ENCODE measurements around the gene NXNL1. TPM values are rescaled to one million over a fixed set of nuclear protein-coding genes. Genes with fewer than 3 reads are reported as not detected.

NXNL1 gene
- total RNA-seq, 3 donors from 2014 or later, result not detected

Other genes starting within 250 kb of the NXNL1 start
- 10 to 100 TPM; 35.9 to 47.3 (median 46.6) TPM for gene USE1, start 245.6 kb downstream of the NXNL1 start, total RNA-seq
- 1 to 10 TPM; 5.0 to 8.0 (median 5.4) TPM for gene OCEL1, start 234.7 kb downstream of the NXNL1 start, total RNA-seq
- 10 to 100 TPM; 10.1 to 14.4 (median 13.6) TPM for gene NR2F6, start 215.0 kb downstream of the NXNL1 start, total RNA-seq
- gene USHBP1, start 196.2 kb downstream of the NXNL1 start, total RNA-seq, result under 1 TPM in 1 of 3 donors, not detected in 2; 0.19 TPM
- gene BABAM1, start 193.5 kb downstream of the NXNL1 start, total RNA-seq, result 100 to 1,000 TPM; 124 to 130 (median 128) TPM
- gene ANKLE1, start 179.0 kb downstream of the NXNL1 start, total RNA-seq, result 10 to 100 TPM in 2 of 3 donors, 1 to 10 TPM in 1; 7.6 to 19.0 (median 18.1) TPM
- 1 to 10 TPM; 3.6 to 4.5 (median 3.7) TPM for gene ABHD8, start 157.5 kb downstream of the NXNL1 start, total RNA-seq
- gene MRPL34, start 155.1 kb downstream of the NXNL1 start, total RNA-seq, result 100 to 1,000 TPM; 111 to 137 (median 126) TPM
- 10 to 100 TPM; 53.1 to 58.1 (median 53.4) TPM for gene DDA1, start 151.4 kb downstream of the NXNL1 start, total RNA-seq
- gene ANO8, start 126.1 kb downstream of the NXNL1 start, total RNA-seq, result 1 to 10 TPM; 2.8 to 3.0 (median 2.9) TPM
- 100 to 1,000 TPM in 2 of 3 donors, 10 to 100 TPM in 1; 96.4 to 122 (median 106) TPM for gene GTPBP3, start 123.4 kb downstream of the NXNL1 start, total RNA-seq
- under 1 TPM in 1 of 3 donors, not detected in 2; 0.18 TPM for gene PLVAP, start 83.6 kb downstream of the NXNL1 start, total RNA-seq
- under 1 TPM; 0.24 to 0.53 (median 0.46) TPM for gene CCDC194, start 66.7 kb downstream of the NXNL1 start, total RNA-seq
- 100 to 1,000 TPM in 2 of 3 donors, 10 to 100 TPM in 1; 85.9 to 120 (median 105) TPM for gene BST2, start 55.3 kb downstream of the NXNL1 start, total RNA-seq
- 10 to 100 TPM; 37.3 to 43.3 (median 38.6) TPM for gene MVB12A, start 40.9 kb downstream of the NXNL1 start, total RNA-seq
- gene TMEM221, start 12.3 kb downstream of the NXNL1 start, total RNA-seq, result not detected
- gene SLC27A1, start 9.6 kb upstream of the NXNL1 start, total RNA-seq, result 1 to 10 TPM; 1.5 to 2.1 (median 2.0) TPM
- gene PGLS, start 50.7 kb upstream of the NXNL1 start, total RNA-seq, result 10 to 100 TPM; 59.4 to 61.6 (median 60.9) TPM
- 100 to 1,000 TPM; 121 to 148 (median 139) TPM for gene COLGALT1, start 94.7 kb upstream of the NXNL1 start, total RNA-seq
- gene UNC13A, start 227.4 kb upstream of the NXNL1 start, total RNA-seq, result under 1 TPM in 2 of 3 donors, not detected in 1; 0.08 to 0.15 TPM

Data from activated T-cell treated with anti-CD3 and anti-CD28 coated beads, Interleukin-2, amount 50 U/mL, for 4 hours (primary cell).